Heart left ventricle (tissue), 13 donors: ENCODE data around the gene RPS6KA2.

ENCODE experiments used
- CTCF ChIP-seq, 12 donors: fragments of 200-600 bp; sonication (generic) in 4 of 12; IDR thresholded peaks; one replicate each; pipeline versions ENCODE4 v1.5.0 to v1.8.0; 2018 to 2022; ENCODE audit warnings: antibody characterized with exemption in 12 of 12, mild to moderate bottlenecking in 5 of 12
- POLR2A ChIP-seq, 2 donors: fragments of 450-650 bp; IDR thresholded peaks; one replicate each; pipeline ENCODE4 v1.6.1; 2017; ENCODE audit warnings: antibody characterized with exemption in 2 of 2, mild to moderate bottlenecking in 2 of 2, moderate library complexity in 2 of 2
- donor health status: ischemic (EF 13 %, LVEDD 7.1; RV severe dilation, severe dysfunction).
- donor health status: DM: no; HTN: yes; CAD: no.
- donor health status: DM: no; HTN: no; CAD: no.
- donor health status: ischemic (EF 25% LVEDD 6.9; RV normal size, moderate dysfunction).
- donor health status: ischemic (EF 25% LVEDD 5.7; RV mildly dilated, moderate dysfunction).
- donor health status: ischemic (EF 35%, LVEDD 5.7; RV mildly dilated, moderate dysfunction).
- donor health status: nonischemic (EF 11% LVEDD 7.7; RV severe dilation, severe dysfunction).
- donor health status: DM: yes; HTN: yes; CAD: no.
- donor health status: PGD.
- donor health status: ischemic (EF 29% LVEDD 5.4; RV normal size, mild dysfunction).
- donor health status: nonischemic (EF 23%, LVEDD 6.1; RV moderate dilation, normal function).

GRCh38 chr6:166381733-166382499 lies 245.1 kb downstream of the RPS6KA2 start:
- TF ChIP-seq CTCF (IDR thresholded peaks at IDR 0.05), result peak; percentile 60 to 92 (median 76)
- no peak for TF ChIP-seq POLR2A (IDR thresholded peaks at IDR 0.05)
